GM12878 (cell line): ENCODE results near the gene IPPK. TPM values are rescaled to one million over a fixed set of nuclear protein-coding genes. Genes with fewer than 3 reads are reported as not detected.

ENCODE experiments used
- ATAC-seq: fragments of 200-7000 bp; cut with Tn5 transposase; 3 replicates; pipeline ENCODE4 v1.9.1; 2020; ENCODE audit warnings: mild to moderate bottlenecking, moderate library complexity
- BruUV-seq: library from RNA; stranded (reverse); fragments of 400-500 nt; replicated peaks from 2 replicates; lab custom pipeline; 2021; lab: Mats Ljungman, UMichigan
- CTCF ChIA-PET: fragments of 300-600 bp; sonication (Branson Sonifier 250); formaldehyde crosslinking; extraction: SDS; loops from one replicate; lab custom pipeline; 2021; ENCODE audit warnings: inconsistent platforms; lab: Yijun Ruan, JAX
- POLR2A ChIA-PET: fragments of 350-600 bp; formaldehyde crosslinking; extraction: SDS; loops from one replicate; lab custom pipeline; 2021; ENCODE audit warnings: inconsistent platforms; lab: Charles Lee
- RAD21 ChIA-PET: fragments of 300-600 bp; sonication (Branson Sonifier 250); formaldehyde crosslinking; loops from one replicate; lab custom pipeline; 2023; ENCODE audit warnings: antibody characterized with exemption; ENCODE audit not compliant: unreplicated experiment; lab: Charles Lee
- SMC1A ChIA-PET: fragments of 300-600 bp; sonication (Branson Sonifier 250); formaldehyde crosslinking; loops from one replicate; lab custom pipeline; 2023; ENCODE audit not compliant: unreplicated experiment, uncharacterized antibody; lab: Charles Lee
- DNase-seq: peaks from one replicate; pipeline ENCODE4 v3.0.0-alpha.2; 2011; ENCODE audit warnings: low read depth, low spot score
- FAIRE-seq: peaks from 3 replicates; lab custom pipeline; 2011; peaks lifted over from hg19 to GRCh38; lab: Jason Lieb, UNC
- H2AFZ ChIP-seq: 2 replicates; pipeline ENCODE4 v1.6.0; 2011; ENCODE audit warnings: low read depth, low read length, control low read depth; ENCODE audit not compliant: control insufficient read depth
- H3K27ac ChIP-seq: 2 replicates; pipeline ENCODE4 v1.5.1; 2011; ENCODE audit warnings: control low read depth; ENCODE audit not compliant: control insufficient read depth, insufficient read depth
- H3K27me3 ChIP-seq, 2 experiments: replicated peaks in 1 of 2; 2 replicates each; pipeline versions ENCODE4 v1.6.0 to v1.6.1; 2011; ENCODE audit warnings: low read length in 1 of 2; ENCODE audit not compliant: control insufficient read depth in 2 of 2, insufficient read depth in 2 of 2
- H3K36me3 ChIP-seq, 2 experiments: 2 replicates each; pipeline ENCODE4 v1.5.1; 2011; ENCODE audit warnings: low read length in 1 of 2; ENCODE audit not compliant: control insufficient read depth in 2 of 2, insufficient read depth in 2 of 2
- H3K4me1 ChIP-seq: 2 replicates; pipeline ENCODE4 v1.6.1; 2011; ENCODE audit warnings: mild to moderate bottlenecking, low read length, moderate library complexity, mixed read lengths; ENCODE audit not compliant: control insufficient read depth, insufficient read depth
- H3K4me2 ChIP-seq: 2 replicates; pipeline ENCODE4 v1.6.0; 2011; ENCODE audit warnings: control low read depth; ENCODE audit not compliant: control insufficient read depth, insufficient read depth
- H3K4me3 ChIP-seq: fragments of 200-600 bp; sonication (generic); 2 replicates; pipeline ENCODE4 v1.5.1; 2016
- H3K79me2 ChIP-seq: 2 replicates; pipeline ENCODE4 v1.6.0; 2011; ENCODE audit warnings: low read length; ENCODE audit not compliant: control insufficient read depth, insufficient read depth
- H3K9ac ChIP-seq: 2 replicates; pipeline ENCODE4 v1.8.0; 2011; ENCODE audit warnings: low read length, control low read depth, mixed read lengths; ENCODE audit not compliant: control insufficient read depth, insufficient read depth
- H3K9me3 ChIP-seq: replicated peaks from 3 replicates; pipeline ENCODE4 v1.5.1; 2011; ENCODE audit warnings: mild to moderate bottlenecking, low read length; ENCODE audit not compliant: control insufficient read depth, insufficient read depth
- H4K20me1 ChIP-seq: 2 replicates; pipeline ENCODE4 v1.6.0; 2011; ENCODE audit not compliant: control insufficient read depth, insufficient read depth
- CBFB ChIP-seq: IDR thresholded peaks from 2 replicates; pipeline ENCODE4 v1.6.1; 2016; ENCODE audit warnings: antibody characterized with exemption, low read depth
- CHD4 ChIP-seq: fragments of 200-600 bp; sonication (generic); IDR thresholded peaks from 2 replicates; pipeline ENCODE4 v1.6.1; 2016; ENCODE audit warnings: mild to moderate bottlenecking
- CREB1 ChIP-seq: IDR thresholded peaks from 2 replicates; pipeline ENCODE4 v1.6.1; 2012; ENCODE audit warnings: low read depth, mild to moderate bottlenecking, inconsistent platforms
- CTCF ChIP-seq, 3 experiments: IDR thresholded peaks in 2 of 3; conservative IDR thresholded peaks in 1 of 3; 2 replicates each; pipeline ENCODE4 v1.5.1; 2011; ENCODE audit warnings: low read depth in 3 of 3, low read length in 3 of 3, mild to moderate bottlenecking in 3 of 3, control low read depth in 2 of 3, moderate library complexity in 2 of 3, inconsistent platforms in 1 of 3, mixed read lengths in 1 of 3; ENCODE audit not compliant: control insufficient read depth in 2 of 3, insufficient read depth in 1 of 3; ENCODE audit errors: extremely low read depth in 1 of 3
- DPF2 ChIP-seq: fragments of 450-650 bp; IDR thresholded peaks from 2 replicates; pipeline ENCODE4 v1.6.1; 2017; ENCODE audit warnings: mild to moderate bottlenecking
- IKZF2 ChIP-seq, 2 experiments: fragments of 450-650 bp; IDR thresholded peaks; 2 replicates each; pipeline ENCODE4 v1.6.1; 2017; ENCODE audit warnings: mild to moderate bottlenecking in 2 of 2, moderate library complexity in 2 of 2
- JUNB ChIP-seq: IDR thresholded peaks from 2 replicates; pipeline ENCODE4 v1.6.1; 2016; ENCODE audit warnings: antibody characterized with exemption, mild to moderate bottlenecking
- NBN ChIP-seq: fragments of 450-650 bp; IDR thresholded peaks from 2 replicates; pipeline ENCODE4 v1.6.1; 2016
- NR2C1 ChIP-seq: fragments of 450-650 bp; IDR thresholded peaks from 2 replicates; pipeline ENCODE4 v1.6.1; 2017; ENCODE audit warnings: antibody characterized with exemption, mild to moderate bottlenecking, moderate library complexity
- RAD21 ChIP-seq: IDR thresholded peaks from 2 replicates; pipeline ENCODE4 v1.6.1; 2011; ENCODE audit warnings: mild to moderate bottlenecking, low read depth, low read length, moderate library complexity; ENCODE audit not compliant: insufficient read depth
- RUNX3 ChIP-seq: IDR thresholded peaks from 2 replicates; pipeline ENCODE4 v1.6.1; 2012; ENCODE audit warnings: low read length, inconsistent platforms
- SMC3 ChIP-seq: IDR thresholded peaks from 2 replicates; pipeline ENCODE4 v1.6.1; 2011; ENCODE audit warnings: low read length, improper control_type of control experiment, borderline replicate concordance
- YY1 ChIP-seq: IDR thresholded peaks from 2 replicates; pipeline ENCODE4 v1.6.1; 2011; ENCODE audit warnings: low read depth, mild to moderate bottlenecking, low read length
- ZZZ3 ChIP-seq: IDR thresholded peaks from 2 replicates; pipeline ENCODE4 v1.6.1; 2011; ENCODE audit warnings: low read depth; ENCODE audit not compliant: control insufficient read depth, insufficient read length
- WGBS: methylation state at CpG from one replicate; pipeline ENCODE4 v1.1.6; 2016; ENCODE audit warnings: low lambda C conversion rate; ENCODE audit not compliant: insufficient replicate concordance, insufficient coverage; ENCODE audit errors: missing lambda C conversion rate; 5-methylcytosine and 5-hydroxymethylcytosine counted together
- in situ Hi-C: fragments of 300-500 bp; cut with MboI; formaldehyde crosslinking; loops from 9 replicates; pipeline ENCODE4 v1.14.3; 2018; ENCODE audit warnings: mixed read lengths
- intact Hi-C: fragments of 100-400 bp; cut with micrococcal nuclease; formaldehyde crosslinking; loops from one replicate; pipeline ENCODE4 v1.14.2; 2022; ENCODE audit not compliant: unreplicated experiment
- polyA plus RNA-seq, 11 experiments: library from polyadenylated mRNA; depleted of rRNA in 4 of 11; unstranded in 6 of 11; stranded (reverse) in 5 of 11; fragments of >200 nt; fragmentation: Nextera tagmentation in 4 of 11; fragmentation: Illumina TruSeq in 1 of 11; extraction: Ambion mirVana in 4 of 11; extraction: Trizol in 1 of 11; gene quantifications; 1 replicate in 1 of 11; 2 replicates in 10 of 11; pipeline versions ENCODE4 v1.2.1 to v1.2.3, GENCODE V29; 2011 to 2016; ENCODE audit warnings: inconsistent platforms in 2 of 11, missing spikeins in 2 of 11, low read depth in 1 of 11
- total RNA-seq, 4 experiments: library from RNA; depleted of rRNA in 3 of 4; stranded (reverse); fragments of >200 nt in 3 of 4; fragmentation: Illumina TruSeq in 1 of 4; extraction: Trizol in 1 of 4; gene quantifications; 2 replicates each; pipeline versions ENCODE4 v1.2.1 to v1.2.3, GENCODE V29; 2013 to 2021

The IPPK gene
- total and polyA plus RNA-seq, 10 of the 15 experiments (the other 5 are each of a cell fraction or from before 2014, with no cell fraction given): 2.1 to 22.1 (median 11.4) TPM

- no peak overlapping the region for H3K4me2 ChIP-seq
- ATAC-seq: no peak
- intact Hi-C loops (loop anchor here (5.0 kb wide), 1 partner anchor 40 kb away; no protein-coding TSS in a partner anchor), in situ Hi-C loops (no loop called here)
- BruUV-seq: TSS peak; percentile 10
- no peak for TF ChIP-seq RAD21
- TF ChIP-seq CBFB: no peak
- RAD21 ChIA-PET: no interaction called here
- POLR2A ChIA-PET: no interaction called here
- H3K9me3 ChIP-seq: no peaks in the 10 kb centered on the region
- SMC1A ChIA-PET: interaction anchor here (1.0 kb wide), 1 partner anchor 37 kb away, joined by 3 read pairs; no protein-coding TSS in a partner anchor
- no peaks in the 10 kb centered on the region for H3K27me3 ChIP-seq
- peaks cover 13% of the 10 kb centered on the region for H3K4me1 ChIP-seq
- CTCF ChIA-PET: interaction anchor here (0.7 to 1.5 kb wide), 7 partner anchors 10 to 569 kb away, joined by 3 to 6 read pairs (median 4); no protein-coding TSS in a partner anchor
- H4K20me1 ChIP-seq: no peaks in the 10 kb centered on the region; the same call in 1 of the 2 replicates
- no peaks in the 10 kb centered on the region for H3K79me2 ChIP-seq
- H3K9ac ChIP-seq: no peak overlapping the region
- H3K4me3 ChIP-seq: no peak overlapping the region
- H3K27ac ChIP-seq: no peak overlapping the region
- H2AFZ ChIP-seq: no peak overlapping the region
- no peak for FAIRE-seq
- no peak for DNase-seq
- peaks cover 4 to 11% of the 10 kb centered on the region in 2 experiments; a peak in 3 of 4 replicates for H3K36me3 ChIP-seq
Measured at GRCh38 chr9:92707530-92707929, 37.6 kb upstream of the IPPK start.

GRCh38 chr9:92706218-92706940 is 36.4 kb upstream of the IPPK start:
- peaks cover 5% of the 10 kb centered on the region; the same call in 1 of the 2 replicates for H3K4me1 ChIP-seq
- TF ChIP-seq RUNX3 (peak; percentile 47; the same call in 1 of the 2 replicates), CREB1 (no peak), IKZF2 (IDR thresholded peaks at IDR 0.05) (peak in 1 of 2 experiments; percentile 60; a peak in 1 of 4 replicates), CTCF (IDR thresholded peaks at IDR 0.05 in 2 of 3, conservative IDR thresholded peaks at IDR 0.05 in 1 of 3; ENCODE audit: control insufficient read depth in 2 of 3, extremely low read depth in 1 of 3, insufficient read depth in 1 of 3, low read depth in 3 of 3, low read length in 3 of 3) (peak; percentile 58 to 81 (median 78)), ZZZ3 (no peak), DPF2 (no peak), CHD4 (no peak), JUNB (no peak; the same call in 1 of the 2 replicates), NBN (no peak), NR2C1 (no peak), RAD21 (peak; percentile 57), YY1 (peak; percentile 70; the same call in 1 of the 2 replicates), SMC3 (peak; percentile 36; the same call in 1 of the 2 replicates)
- TF ChIP-seq, all 136 proteins: peak for 6
- ATAC-seq (peak; percentile 100), FAIRE-seq (peak; percentile 74), DNase-seq (no peak)
- H4K20me1 ChIP-seq: no peaks in the 10 kb centered on the region; the same call in 1 of the 2 replicates
- H3K9me3 ChIP-seq: no peaks in the 10 kb centered on the region
- WGBS: 67% methylated on average over 3 of the region's 3 CpGs
- no peak overlapping the region for H3K4me2 ChIP-seq
- POLR2A ChIA-PET: interaction anchor here (0.6 kb wide), 1 partner anchor 290 kb away, joined by 3 read pairs; no protein-coding TSS in a partner anchor
- peaks cover 4 to 10% of the 10 kb centered on the region in 2 experiments; a peak in 3 of 4 replicates for H3K36me3 ChIP-seq
- no peaks in the 10 kb centered on the region for H3K79me2 ChIP-seq
- no peak overlapping the region for H3K27ac ChIP-seq
- no peaks in the 10 kb centered on the region for H3K27me3 ChIP-seq
- no TSS peak for BruUV-seq
- no peak overlapping the region for H3K4me3 ChIP-seq
- no peak overlapping the region for H2AFZ ChIP-seq
- CTCF ChIA-PET: interaction anchor here (1.0 to 1.5 kb wide), 7 partner anchors 8 to 566 kb away, joined by 3 to 6 read pairs (median 4); no protein-coding TSS in a partner anchor
- RAD21 ChIA-PET: no interaction called here
- SMC1A ChIA-PET: no interaction called here
- no peak overlapping the region for H3K9ac ChIP-seq
- intact Hi-C loops (loop anchor here (5.0 kb wide), 1 partner anchor 39 kb away; no protein-coding TSS in a partner anchor), in situ Hi-C loops (no loop called here)
